H9 (cell line): ENCODE measurements around the gene KCTD6. TPM values are rescaled to one million over a fixed set of nuclear protein-coding genes. Genes with fewer than 3 reads are reported as not detected.

Experiments
- DNase-seq: peaks from one replicate; pipeline ENCODE4 v3.0.0-alpha.2; 2017
- H2AFZ ChIP-seq: one replicate; pipeline ENCODE4 v1.6.1; 2013; ENCODE audit warnings: mild to moderate bottlenecking, low read length, control low read depth, moderate library complexity
- H2AK5ac ChIP-seq: 2 replicates; pipeline ENCODE4 v1.6.1; 2013; ENCODE audit warnings: low read length, control low read depth, mixed read lengths; ENCODE audit not compliant: insufficient read length
- H2BK120ac ChIP-seq: one replicate; pipeline ENCODE4 v1.6.1; 2013; ENCODE audit warnings: low read depth, mild to moderate bottlenecking, low read length, control low read depth, inconsistent platforms; ENCODE audit not compliant: poor library complexity, severe bottlenecking
- H2BK12ac ChIP-seq: 2 replicates; pipeline ENCODE4 v1.6.1; 2013; ENCODE audit warnings: low read length, control low read depth, mixed read lengths, low read depth; ENCODE audit not compliant: insufficient read length
- H2BK15ac ChIP-seq: 2 replicates; pipeline ENCODE4 v1.6.1; 2013; ENCODE audit warnings: low read depth, low read length, control low read depth
- H2BK20ac ChIP-seq: one replicate; pipeline ENCODE4 v1.6.1; 2013; ENCODE audit warnings: low read depth, mild to moderate bottlenecking, low read length, control low read depth, inconsistent platforms; ENCODE audit not compliant: poor library complexity, severe bottlenecking
- H2BK5ac ChIP-seq: 2 replicates; pipeline ENCODE4 v1.6.1; 2013; ENCODE audit warnings: low read length, control low read depth, mixed read lengths; ENCODE audit not compliant: insufficient read length
- H3K14ac ChIP-seq: 2 replicates; pipeline ENCODE4 v1.6.1; 2013; ENCODE audit warnings: low read length, control low read depth; ENCODE audit not compliant: insufficient read depth
- H3K18ac ChIP-seq: 2 replicates; pipeline ENCODE4 v1.6.1; 2013; ENCODE audit warnings: low read depth, mild to moderate bottlenecking, mixed read lengths, low read length, control low read depth; ENCODE audit not compliant: insufficient read length
- H3K23ac ChIP-seq: 2 replicates; pipeline ENCODE4 v1.6.1; 2013; ENCODE audit warnings: low read length, control low read depth, mixed read lengths, low read depth; ENCODE audit not compliant: insufficient read length
- H3K23me2 ChIP-seq: 2 replicates; pipeline ENCODE4 v1.6.1; 2013; ENCODE audit warnings: low read depth, mild to moderate bottlenecking, mixed read lengths, low read length, control low read depth; ENCODE audit not compliant: insufficient read length, poor library complexity, severe bottlenecking
- H3K27ac ChIP-seq: 2 replicates; pipeline ENCODE4 v1.5.1; 2013; ENCODE audit warnings: low read length, control low read depth, mixed read lengths, low read depth; ENCODE audit not compliant: insufficient read length
- H3K27me3 ChIP-seq: 2 replicates; pipeline ENCODE4 v1.6.1; 2013; ENCODE audit warnings: low read length, control low read depth, inconsistent platforms; ENCODE audit not compliant: insufficient read depth
- H3K4ac ChIP-seq: 2 replicates; pipeline ENCODE4 v1.6.1; 2013; ENCODE audit warnings: low read depth, mild to moderate bottlenecking, control low read depth, inconsistent platforms, low read length, moderate library complexity
- H3K4me1 ChIP-seq: 2 replicates; pipeline ENCODE4 v1.6.1; 2013; ENCODE audit warnings: low read length, control low read depth, inconsistent platforms; ENCODE audit not compliant: insufficient read depth
- H3K4me2 ChIP-seq: 2 replicates; pipeline ENCODE4 v1.6.1; 2013; ENCODE audit warnings: low read length, control low read depth, mixed read lengths; ENCODE audit not compliant: insufficient read length, insufficient read depth
- H3K56ac ChIP-seq: 2 replicates; pipeline ENCODE4 v1.6.1; 2013; ENCODE audit warnings: low read depth, mild to moderate bottlenecking, mixed read lengths, low read length, control low read depth; ENCODE audit not compliant: insufficient read length
- H3K79me1 ChIP-seq: 2 replicates; pipeline ENCODE4 v1.6.1; 2013; ENCODE audit warnings: low read depth, mild to moderate bottlenecking, moderate library complexity, low read length, control low read depth, inconsistent platforms; ENCODE audit not compliant: insufficient read depth, poor library complexity, severe bottlenecking
- H3K79me2 ChIP-seq: 2 replicates; pipeline ENCODE4 v1.6.1; 2013; ENCODE audit warnings: low read length, control low read depth, inconsistent platforms; ENCODE audit not compliant: insufficient read depth
- H3K9ac ChIP-seq: 2 replicates; pipeline ENCODE4 v1.6.1; 2013; ENCODE audit warnings: low read length, control low read depth, mixed read lengths; ENCODE audit not compliant: insufficient read length; ENCODE audit errors: extremely low read depth
- H3K9me3 ChIP-seq: one replicate; pipeline ENCODE4 v1.6.1; 2013; ENCODE audit warnings: low read depth, low read length, inconsistent platforms; ENCODE audit not compliant: control insufficient read depth
- H3T11ph ChIP-seq: one replicate; pipeline ENCODE4 v1.6.1; 2013; ENCODE audit warnings: mild to moderate bottlenecking, low read length, control low read depth, inconsistent platforms
- H4K20me1 ChIP-seq: one replicate; pipeline ENCODE4 v1.6.1; 2013; ENCODE audit not compliant: control insufficient read depth, insufficient read length, insufficient read depth
- H4K5ac ChIP-seq: 2 replicates; pipeline ENCODE4 v1.6.1; 2013; ENCODE audit warnings: low read depth, mild to moderate bottlenecking, mixed read lengths, low read length, control low read depth; ENCODE audit not compliant: insufficient read length
- H4K8ac ChIP-seq: replicated peaks from 2 replicates; pipeline ENCODE4 v1.6.1; 2013; ENCODE audit warnings: low read length, control low read depth, mixed read lengths, low read depth; ENCODE audit not compliant: insufficient read length
- H4K91ac ChIP-seq: 2 replicates; pipeline ENCODE4 v1.6.1; 2013; ENCODE audit warnings: low read depth, mild to moderate bottlenecking, moderate library complexity, mixed read lengths, low read length, control low read depth; ENCODE audit not compliant: insufficient read length
- H3K27ac Mint-ChIP-seq, 3 experiments: 2 replicates in 2 of 3; 3 replicates in 1 of 3; pipeline ENCODE4 v1.8.0; 2020 to 2021; ENCODE audit warnings: mixed read lengths in 3 of 3, mild to moderate bottlenecking in 1 of 3, moderate library complexity in 1 of 3
- H3K27me3 Mint-ChIP-seq: 2 replicates; pipeline ENCODE4 v1.8.0; 2021; ENCODE audit warnings: low read depth, mild to moderate bottlenecking, moderate library complexity, mixed read lengths
- H3K36me3 Mint-ChIP-seq, 3 experiments: 2 replicates in 2 of 3; 3 replicates in 1 of 3; pipeline ENCODE4 v1.8.0; 2020 to 2021; ENCODE audit warnings: low read depth in 3 of 3, mixed read lengths in 3 of 3; ENCODE audit not compliant: insufficient read depth in 1 of 3
- H3K4me1 Mint-ChIP-seq, 2 experiments: 2 replicates each; pipeline ENCODE4 v1.8.0; 2020; ENCODE audit warnings: mixed read lengths in 2 of 2
- H3K4me3 Mint-ChIP-seq, 2 experiments: 2 replicates in 1 of 2; 3 replicates in 1 of 2; pipeline ENCODE4 v1.8.0; 2020 to 2021; ENCODE audit warnings: mild to moderate bottlenecking in 2 of 2, mixed read lengths in 2 of 2, moderate library complexity in 1 of 2
- H3K9me3 Mint-ChIP-seq, 2 experiments: 2 replicates in 1 of 2; 3 replicates in 1 of 2; pipeline ENCODE4 v1.8.0; 2020; ENCODE audit warnings: mild to moderate bottlenecking in 2 of 2, mixed read lengths in 2 of 2, moderate library complexity in 1 of 2
- WGBS: extraction: QIAGEN DNeasy Blood & Tissue Kit; methylation state at CpG from one replicate; pipeline ENCODE4 v1.1.7; 2013; ENCODE audit warnings: missing lambda C conversion rate, low lambda C conversion rate, mixed read lengths; ENCODE audit not compliant: insufficient read length; ENCODE audit errors: extremely low coverage; 5-methylcytosine and 5-hydroxymethylcytosine counted together
- total RNA-seq: library from RNA; stranded (reverse); gene quantifications from 2 replicates; pipeline ENCODE4 v1.2.1, GENCODE V29; 2021
- TF ChIP-seq, protein P1 (sequence below): fragments of 200-600 bp; sonication (generic); conservative IDR thresholded peaks from 3 replicates; pipeline ENCODE4 v1.8.0; 2021; ENCODE audit warnings: antibody characterized with exemption, mild to moderate bottlenecking

Gene KCTD6
- total RNA-seq, 1 experiment from 2014 or later: 14.2 TPM

DNA sequence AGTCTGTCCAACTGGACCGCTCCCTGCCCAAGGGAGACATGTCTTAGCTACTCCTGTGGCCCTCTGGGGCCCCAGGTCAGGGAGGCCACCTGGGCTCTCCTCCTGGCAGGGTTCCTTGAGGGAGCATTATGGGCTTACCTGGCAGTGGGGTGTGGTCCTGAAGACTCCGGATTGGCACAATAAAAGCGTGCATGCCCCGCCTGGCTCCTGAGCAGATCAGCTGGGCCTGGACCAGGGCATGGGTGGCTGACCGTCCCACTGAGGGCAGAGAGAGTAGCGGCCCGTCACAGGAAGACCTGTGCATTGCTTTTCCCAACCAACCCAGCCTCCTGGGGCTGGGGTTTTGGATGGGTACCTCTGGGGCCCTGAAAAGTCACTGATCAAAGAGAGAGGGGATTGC lies 39.7 kb downstream of the KCTD6 start:
- no peaks in the 10 kb centered on the region; the same call in 1 of the 2 replicates for H3K27me3 Mint-ChIP-seq
- Histone ChIP-seq H3K56ac (no peak overlapping the region), H3K79me2 (no peaks in the 10 kb centered on the region), H2AK5ac (no peak overlapping the region), H3K4me2 (no peak overlapping the region), H3K23me2 (no peaks in the 10 kb centered on the region), H3K4ac (no peak overlapping the region), H4K91ac (no peak overlapping the region), H3K23ac (no peak overlapping the region), H3K9ac (no peak overlapping the region), H4K20me1 (no peaks in the 10 kb centered on the region), H4K8ac (no peak overlapping the region), H3T11ph (no peak overlapping the region), H3K9me3 (no peaks in the 10 kb centered on the region), H2AFZ (no peak overlapping the region), H2BK12ac (no peak overlapping the region), H2BK20ac (no peak overlapping the region), H3K18ac (no peak overlapping the region), H3K79me1 (no peaks in the 10 kb centered on the region), H3K27ac (no peak overlapping the region), H4K5ac (no peak overlapping the region), H3K27me3 (no peaks in the 10 kb centered on the region), H2BK5ac (no peak overlapping the region), H2BK15ac (no peak overlapping the region), H2BK120ac (no peak overlapping the region), H3K14ac (no peak overlapping the region), H3K4me1 (no peaks in the 10 kb centered on the region; the same call in 1 of the 2 replicates)
- peaks cover 0 to 4% (median 0%) of the 10 kb centered on the region in 3 experiments; a peak in 2 of 7 replicates for H3K36me3 Mint-ChIP-seq
- WGBS: no CpG with 5 or more reads among the region's 7 CpGs
- no peak for DNase-seq
- H3K4me1 Mint-ChIP-seq: peaks cover 16 to 27% of the 10 kb centered on the region in 2 experiments
- no peak overlapping the region for H3K27ac Mint-ChIP-seq
- H3K4me3 Mint-ChIP-seq: no peak overlapping the region
- TF ChIP-seq, protein P1, sequence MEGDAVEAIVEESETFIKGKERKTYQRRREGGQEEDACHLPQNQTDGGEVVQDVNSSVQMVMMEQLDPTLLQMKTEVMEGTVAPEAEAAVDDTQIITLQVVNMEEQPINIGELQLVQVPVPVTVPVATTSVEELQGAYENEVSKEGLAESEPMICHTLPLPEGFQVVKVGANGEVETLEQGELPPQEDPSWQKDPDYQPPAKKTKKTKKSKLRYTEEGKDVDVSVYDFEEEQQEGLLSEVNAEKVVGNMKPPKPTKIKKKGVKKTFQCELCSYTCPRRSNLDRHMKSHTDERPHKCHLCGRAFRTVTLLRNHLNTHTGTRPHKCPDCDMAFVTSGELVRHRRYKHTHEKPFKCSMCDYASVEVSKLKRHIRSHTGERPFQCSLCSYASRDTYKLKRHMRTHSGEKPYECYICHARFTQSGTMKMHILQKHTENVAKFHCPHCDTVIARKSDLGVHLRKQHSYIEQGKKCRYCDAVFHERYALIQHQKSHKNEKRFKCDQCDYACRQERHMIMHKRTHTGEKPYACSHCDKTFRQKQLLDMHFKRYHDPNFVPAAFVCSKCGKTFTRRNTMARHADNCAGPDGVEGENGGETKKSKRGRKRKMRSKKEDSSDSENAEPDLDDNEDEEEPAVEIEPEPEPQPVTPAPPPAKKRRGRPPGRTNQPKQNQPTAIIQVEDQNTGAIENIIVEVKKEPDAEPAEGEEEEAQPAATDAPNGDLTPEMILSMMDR: no peak
- peaks cover 0 to 4% of the 10 kb centered on the region in 2 experiments; a peak in 3 of 5 replicates for H3K9me3 Mint-ChIP-seq
